Parathyroid adenoma (tissue), 2 donors: ENCODE results near the gene GOSR1.
"Not testable (repeated sequence)": the region's sequence is repeated elsewhere in the genome, so short reads cannot be mapped to it uniquely, and the experiment has no call there.

Experiments used
- H2AFZ ChIP-seq: fragments of 300-600 bp; sonication (generic); one replicate; pipeline ENCODE4 v1.7.0; 2017; ENCODE audit warnings: antibody characterized with exemption, mild to moderate bottlenecking
- H3K27ac ChIP-seq: fragments of 300-600 bp; sonication (generic); one replicate; pipeline ENCODE4 v1.7.0; 2017
- H3K27me3 ChIP-seq: fragments of 300-600 bp; sonication (generic); one replicate; pipeline ENCODE4 v1.7.0; 2017; ENCODE audit warnings: low read length; ENCODE audit not compliant: control insufficient read depth, insufficient read depth
- H3K36me3 ChIP-seq: fragments of 300-600 bp; sonication (generic); one replicate; pipeline ENCODE4 v1.7.0; 2017; ENCODE audit warnings: low read length; ENCODE audit not compliant: control insufficient read depth, insufficient read depth
- H3K4me1 ChIP-seq: fragments of 300-600 bp; sonication (generic); one replicate; pipeline ENCODE4 v1.7.0; 2017; ENCODE audit warnings: control low read depth
- H3K4me2 ChIP-seq: fragments of 300-600 bp; sonication (generic); one replicate; pipeline ENCODE4 v1.7.0; 2017; ENCODE audit warnings: low read length
- H3K4me3 ChIP-seq: fragments of 300-600 bp; sonication (generic); one replicate; pipeline ENCODE4 v1.7.0; 2017; ENCODE audit warnings: low read depth, low read length
- H3K79me2 ChIP-seq: fragments of 300-600 bp; sonication (generic); one replicate; pipeline ENCODE4 v1.7.0; 2017; ENCODE audit warnings: control low read depth
- H3K9ac ChIP-seq: fragments of 300-600 bp; sonication (generic); one replicate; pipeline ENCODE4 v1.7.0; 2017; ENCODE audit warnings: mild to moderate bottlenecking
- H3K9me3 ChIP-seq: fragments of 300-600 bp; sonication (generic); one replicate; pipeline ENCODE4 v1.7.0; 2017; ENCODE audit warnings: low read length; ENCODE audit not compliant: control insufficient read depth
- CTCF ChIP-seq: fragments of 300-600 bp; sonication (generic); IDR thresholded peaks from one replicate; pipeline ENCODE4 v1.7.0; 2017; ENCODE audit warnings: antibody characterized with exemption, mild to moderate bottlenecking
- donor health status: primary hyperparathyroidism.

The GOSR1 gene

DNA sequence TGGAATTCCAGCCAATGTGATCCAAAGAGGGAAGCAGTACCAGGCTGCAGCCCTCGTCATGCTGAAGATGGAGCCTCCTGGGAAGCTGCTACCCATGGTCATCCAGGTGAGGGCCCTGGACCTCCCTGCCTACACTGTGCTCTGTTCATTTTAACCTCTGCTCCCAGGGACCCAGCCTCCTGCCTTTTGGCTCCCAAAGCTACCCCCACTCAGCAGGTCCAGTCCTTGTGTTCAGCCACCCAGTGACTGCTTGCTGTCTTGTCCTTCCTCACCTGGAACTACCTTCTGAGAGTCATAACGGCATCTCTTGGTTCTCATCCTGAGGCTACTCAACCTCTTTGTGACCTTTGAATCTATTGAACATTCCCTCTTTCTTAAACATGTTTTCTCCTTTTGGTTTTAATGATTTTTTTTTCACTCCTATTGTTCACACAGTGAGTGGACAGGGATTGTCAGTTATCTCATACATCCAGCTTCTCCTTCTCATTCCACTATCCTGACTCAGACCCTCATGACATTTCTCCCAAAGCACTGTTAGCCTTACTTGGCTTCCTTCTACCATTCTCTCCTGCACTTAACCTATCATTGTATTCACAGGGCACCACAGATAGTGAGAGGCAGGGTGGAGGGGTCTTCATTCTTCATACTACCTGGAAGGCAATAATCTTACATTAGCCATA is 53.3 kb downstream of the GOSR1 start:
- no peak for TF ChIP-seq CTCF
- Histone ChIP-seq H3K4me3 (no peak overlapping the region), H3K4me2 (no peak overlapping the region), H3K9me3 (no peaks in the 10 kb centered on the region), H3K79me2 (no peaks in the 10 kb centered on the region), H3K4me1 (no peaks in the 10 kb centered on the region), H3K27me3 (no peaks in the 10 kb centered on the region), H3K36me3 (no peaks in the 10 kb centered on the region), H3K9ac (no peak overlapping the region), H2AFZ (no peak overlapping the region), H3K27ac (no peak overlapping the region)

GRCh38 chr17:30532871-30533270 is 55.7 kb downstream of the GOSR1 start:
- Histone ChIP-seq H3K36me3 (no peaks in the 10 kb centered on the region), H3K27ac (no peak overlapping the region), H3K4me1 (no peaks in the 10 kb centered on the region), H3K9me3 (no peaks in the 10 kb centered on the region), H3K79me2 (no peaks in the 10 kb centered on the region), H2AFZ (no peak overlapping the region), H3K4me2 (no peak overlapping the region), H3K27me3 (no peaks in the 10 kb centered on the region), H3K9ac (no peak overlapping the region), H3K4me3 (no peak overlapping the region)
- TF ChIP-seq CTCF, result no peak

- H3K27me3 ChIP-seq, result no peaks in the 10 kb centered on the region
- H3K27ac ChIP-seq, result no peak overlapping the region
- no peak overlapping the region for H2AFZ ChIP-seq
- no peak for TF ChIP-seq CTCF
- no peaks in the 10 kb centered on the region for H3K79me2 ChIP-seq
- no peaks in the 10 kb centered on the region for H3K4me1 ChIP-seq
- H3K36me3 ChIP-seq, result no peaks in the 10 kb centered on the region
- no peak overlapping the region for H3K9ac ChIP-seq
- no peak overlapping the region for H3K4me3 ChIP-seq
- H3K9me3 ChIP-seq, result no peaks in the 10 kb centered on the region
- H3K4me2 ChIP-seq, result no peak overlapping the region
Observed at GRCh38 chr17:30534298-30534697, 57.1 kb downstream of the GOSR1 start.

- Histone ChIP-seq H3K4me3 (no peak overlapping the region), H2AFZ (no peak overlapping the region), H3K79me2 (no peaks in the 10 kb centered on the region), H3K9ac (no peak overlapping the region), H3K36me3 (no peaks in the 10 kb centered on the region), H3K9me3 (no peaks in the 10 kb centered on the region), H3K27ac (no peak overlapping the region), H3K4me2 (no peak overlapping the region), H3K27me3 (no peaks in the 10 kb centered on the region), H3K4me1 (no peaks in the 10 kb centered on the region)
- TF ChIP-seq CTCF, result no peak
Observed at GRCh38 chr17:30534938-30535921, 58.0 kb downstream of the GOSR1 start.

- H3K27ac ChIP-seq, H3K4me3 ChIP-seq, H3K9ac ChIP-seq, H3K27me3 ChIP-seq, H3K4me1 ChIP-seq, H2AFZ ChIP-seq, H3K4me2 ChIP-seq, H3K9me3 ChIP-seq, H3K79me2 ChIP-seq, H3K36me3 ChIP-seq: not testable (repeated sequence)
Observed at GRCh38 chr17:30536846-30537245, 59.6 kb downstream of the GOSR1 start.

DNA sequence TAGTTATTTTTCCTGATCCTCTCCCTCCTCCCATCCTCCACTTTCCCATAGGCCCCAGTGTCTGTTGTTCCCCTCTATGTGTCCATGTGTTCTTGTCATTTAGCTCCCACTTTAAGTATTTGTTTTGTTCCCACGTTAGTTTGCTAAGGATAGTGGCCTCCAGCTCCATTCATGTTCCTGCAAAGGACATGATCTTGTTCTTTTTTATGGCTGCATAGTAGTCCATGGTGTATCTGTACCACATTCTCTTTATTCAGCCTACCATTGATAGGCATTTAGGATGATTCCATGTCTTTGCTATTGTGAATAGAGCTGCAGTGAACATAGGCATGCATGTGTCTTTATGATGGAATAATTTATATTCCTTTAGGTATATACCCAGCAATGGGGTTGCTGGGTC is 60.5 kb downstream of the GOSR1 start:
- H3K4me3 ChIP-seq, H3K4me1 ChIP-seq, H2AFZ ChIP-seq, H3K9me3 ChIP-seq, H3K79me2 ChIP-seq, H3K36me3 ChIP-seq, H3K27me3 ChIP-seq, H3K27ac ChIP-seq, H3K9ac ChIP-seq, H3K4me2 ChIP-seq: not testable (repeated sequence)
